Spleen (tissue), 7 donors: ENCODE measurements around the gene DHRS4.
"Not testable (repeated sequence)": the region's sequence is repeated elsewhere in the genome, so short reads cannot be mapped to it uniquely, and the experiment has no call there.

Experiments used
- CTCF ChIP-seq, 11 experiments: fragments of 200-600 bp in 7 of 11; fragments of 450-650 bp in 4 of 11; sonication (generic) in 4 of 11; IDR thresholded peaks in 8 of 11; conservative IDR thresholded peaks in 3 of 11; 1 replicate in 7 of 11; 2 replicates in 4 of 11; pipeline versions ENCODE4 v1.4.0 to v1.8.0; 2016 to 2021; ENCODE audit warnings: antibody characterized with exemption in 11 of 11, inconsistent platforms in 4 of 11, mild to moderate bottlenecking in 1 of 11
- POLR2A ChIP-seq, 3 donors: fragments of 450-650 bp; IDR thresholded peaks; one replicate each; pipeline ENCODE4 v1.5.1; 2017; ENCODE audit warnings: antibody characterized with exemption in 3 of 3, mild to moderate bottlenecking in 1 of 3
- POLR2AphosphoS5 ChIP-seq, 3 donors: sonication (generic); formaldehyde crosslinking; IDR thresholded peaks; one replicate each; pipeline ENCODE4 v1.5.1; 2017; ENCODE audit warnings: antibody characterized with exemption in 3 of 3
- donor health status: DM: no; HTN: no; CAD: no; lungs with moderate emphysema.
- donor health status: DM: no; HTN: no; CAD: no.
- donor health status: DM: no; HTN: no; CAD: no.

DNA sequence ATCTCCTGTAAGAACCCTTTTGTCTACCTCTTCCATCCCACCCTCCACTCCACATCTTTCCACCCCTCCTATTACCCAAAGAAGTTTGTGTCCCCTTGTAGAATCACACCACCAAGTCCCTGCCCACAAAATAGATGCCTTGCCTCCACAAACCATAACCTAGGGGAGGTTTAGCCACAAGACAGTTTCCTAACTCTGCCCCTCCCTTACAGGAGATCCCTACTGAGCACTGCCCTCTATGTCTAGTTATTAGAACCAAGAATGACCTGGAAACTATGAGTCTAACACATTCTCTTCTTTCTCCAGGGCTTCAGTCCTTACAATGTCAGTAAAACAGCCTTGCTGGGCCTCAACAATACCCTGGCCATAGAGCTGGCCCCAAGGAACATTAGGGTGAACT is 47.5 kb downstream of the DHRS4 start:
- not testable (repeated sequence) for TF ChIP-seq CTCF (IDR thresholded peaks at IDR 0.05 in 8 of 11, conservative IDR thresholded peaks at IDR 0.05 in 3 of 11); POLR2A (IDR thresholded peaks at IDR 0.05); POLR2AphosphoS5 (IDR thresholded peaks at IDR 0.05)
